ENCODE data around the gene MMRN2. TPM values are rescaled to one million over a fixed set of nuclear protein-coding genes. Genes with fewer than 3 reads are reported as not detected.

Gene MMRN2
- total and polyA plus RNA-seq, 4 donors: 1.7 to 12.1 (median 8.6) TPM

DNA sequence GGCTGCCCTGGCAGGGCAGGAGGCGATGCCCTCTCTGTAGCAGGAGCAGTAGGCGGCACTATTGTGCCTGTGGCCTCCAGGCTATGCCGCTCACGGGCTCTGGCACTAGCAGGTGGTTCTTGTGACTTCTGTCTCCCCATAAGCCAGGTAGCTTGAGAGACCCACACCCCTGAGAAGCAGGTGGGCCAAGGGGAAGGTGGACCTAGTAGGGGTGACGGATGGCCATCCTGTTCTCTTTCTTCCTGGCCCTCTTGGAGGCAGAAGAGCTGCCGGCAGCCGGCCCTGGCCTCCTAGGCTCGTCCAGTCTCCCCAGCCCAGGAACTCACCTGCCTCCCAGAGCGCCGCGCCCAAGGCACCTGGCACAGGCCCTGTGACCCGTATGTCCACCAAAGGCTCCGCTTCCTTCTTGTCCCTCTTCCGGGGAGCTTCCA is 15.4 kb downstream of the MMRN2 start (continued):
- TF ChIP-seq, protein P1, sequence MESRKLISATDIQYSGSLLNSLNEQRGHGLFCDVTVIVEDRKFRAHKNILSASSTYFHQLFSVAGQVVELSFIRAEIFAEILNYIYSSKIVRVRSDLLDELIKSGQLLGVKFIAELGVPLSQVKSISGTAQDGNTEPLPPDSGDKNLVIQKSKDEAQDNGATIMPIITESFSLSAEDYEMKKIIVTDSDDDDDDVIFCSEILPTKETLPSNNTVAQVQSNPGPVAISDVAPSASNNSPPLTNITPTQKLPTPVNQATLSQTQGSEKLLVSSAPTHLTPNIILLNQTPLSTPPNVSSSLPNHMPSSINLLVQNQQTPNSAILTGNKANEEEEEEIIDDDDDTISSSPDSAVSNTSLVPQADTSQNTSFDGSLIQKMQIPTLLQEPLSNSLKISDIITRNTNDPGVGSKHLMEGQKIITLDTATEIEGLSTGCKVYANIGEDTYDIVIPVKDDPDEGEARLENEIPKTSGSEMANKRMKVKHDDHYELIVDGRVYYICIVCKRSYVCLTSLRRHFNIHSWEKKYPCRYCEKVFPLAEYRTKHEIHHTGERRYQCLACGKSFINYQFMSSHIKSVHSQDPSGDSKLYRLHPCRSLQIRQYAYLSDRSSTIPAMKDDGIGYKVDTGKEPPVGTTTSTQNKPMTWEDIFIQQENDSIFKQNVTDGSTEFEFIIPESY (IDR thresholded peaks at IDR 0.05): no peak
- TF ChIP-seq HNF4A (conservative IDR thresholded peaks at IDR 0.05): no peak

DNA sequence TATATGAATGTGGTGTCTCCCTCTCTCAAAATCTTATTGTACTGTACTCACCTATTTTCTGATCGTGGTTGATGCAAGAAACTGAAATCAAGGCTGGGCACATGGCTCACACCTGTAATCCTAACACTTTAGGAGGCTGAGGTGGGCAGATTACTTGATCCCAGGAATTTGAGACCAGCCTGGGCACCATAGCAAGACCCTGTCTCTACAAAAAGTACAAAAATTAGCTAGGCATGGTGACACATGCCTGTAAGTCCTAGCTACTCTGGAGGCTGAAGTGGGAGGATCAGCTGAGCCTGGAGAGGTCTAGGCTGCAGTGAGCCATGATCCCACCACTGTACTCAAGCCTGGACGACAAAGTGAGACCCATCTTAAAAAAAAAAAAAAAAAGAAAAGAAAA is 16.0 kb downstream of the MMRN2 start:
- Histone ChIP-seq H3K4me3 (ENCODE audit: low read depth in 1 of 3, low read length in 3 of 3) (no peak overlapping the region), H3K4me1 (ENCODE audit: control insufficient read depth in 4 of 4, insufficient read depth in 4 of 4, low read length in 3 of 4) (peaks cover 12 to 44% (median 28%) of the 10 kb centered on the region in 4 donors), H3K9me3 (ENCODE audit: control insufficient read depth in 4 of 4, low read length in 3 of 4) (no peaks in the 10 kb centered on the region), H3K36me3 (ENCODE audit: control insufficient read depth in 4 of 4, insufficient read depth in 3 of 4, low read depth in 1 of 4, low read length in 3 of 4) (no peaks in the 10 kb centered on the region), H3K9ac (ENCODE audit: low read depth in 1 of 2, low read length in 2 of 2) (no peak overlapping the region), H3K27me3 (ENCODE audit: control insufficient read depth in 4 of 4, insufficient read depth in 4 of 4, low read length in 3 of 4) (no peaks in the 10 kb centered on the region), H3K27ac (ENCODE audit: low read depth in 1 of 2, low read length in 2 of 2) (no peak overlapping the region)
- no peak for DNase-seq (ENCODE audit: low spot score)
- no peak for TF ChIP-seq JUND (IDR thresholded peaks at IDR 0.05)
- TF ChIP-seq, protein P2, sequence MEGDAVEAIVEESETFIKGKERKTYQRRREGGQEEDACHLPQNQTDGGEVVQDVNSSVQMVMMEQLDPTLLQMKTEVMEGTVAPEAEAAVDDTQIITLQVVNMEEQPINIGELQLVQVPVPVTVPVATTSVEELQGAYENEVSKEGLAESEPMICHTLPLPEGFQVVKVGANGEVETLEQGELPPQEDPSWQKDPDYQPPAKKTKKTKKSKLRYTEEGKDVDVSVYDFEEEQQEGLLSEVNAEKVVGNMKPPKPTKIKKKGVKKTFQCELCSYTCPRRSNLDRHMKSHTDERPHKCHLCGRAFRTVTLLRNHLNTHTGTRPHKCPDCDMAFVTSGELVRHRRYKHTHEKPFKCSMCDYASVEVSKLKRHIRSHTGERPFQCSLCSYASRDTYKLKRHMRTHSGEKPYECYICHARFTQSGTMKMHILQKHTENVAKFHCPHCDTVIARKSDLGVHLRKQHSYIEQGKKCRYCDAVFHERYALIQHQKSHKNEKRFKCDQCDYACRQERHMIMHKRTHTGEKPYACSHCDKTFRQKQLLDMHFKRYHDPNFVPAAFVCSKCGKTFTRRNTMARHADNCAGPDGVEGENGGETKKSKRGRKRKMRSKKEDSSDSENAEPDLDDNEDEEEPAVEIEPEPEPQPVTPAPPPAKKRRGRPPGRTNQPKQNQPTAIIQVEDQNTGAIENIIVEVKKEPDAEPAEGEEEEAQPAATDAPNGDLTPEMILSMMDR (IDR thresholded peaks at IDR 0.05; ENCODE audit: low read depth, low read length, missing input control): no peak
- no peak for TF ChIP-seq EGR1 (IDR thresholded peaks at IDR 0.05; ENCODE audit: low read depth in 2 of 2)
- TF ChIP-seq, protein P3, sequence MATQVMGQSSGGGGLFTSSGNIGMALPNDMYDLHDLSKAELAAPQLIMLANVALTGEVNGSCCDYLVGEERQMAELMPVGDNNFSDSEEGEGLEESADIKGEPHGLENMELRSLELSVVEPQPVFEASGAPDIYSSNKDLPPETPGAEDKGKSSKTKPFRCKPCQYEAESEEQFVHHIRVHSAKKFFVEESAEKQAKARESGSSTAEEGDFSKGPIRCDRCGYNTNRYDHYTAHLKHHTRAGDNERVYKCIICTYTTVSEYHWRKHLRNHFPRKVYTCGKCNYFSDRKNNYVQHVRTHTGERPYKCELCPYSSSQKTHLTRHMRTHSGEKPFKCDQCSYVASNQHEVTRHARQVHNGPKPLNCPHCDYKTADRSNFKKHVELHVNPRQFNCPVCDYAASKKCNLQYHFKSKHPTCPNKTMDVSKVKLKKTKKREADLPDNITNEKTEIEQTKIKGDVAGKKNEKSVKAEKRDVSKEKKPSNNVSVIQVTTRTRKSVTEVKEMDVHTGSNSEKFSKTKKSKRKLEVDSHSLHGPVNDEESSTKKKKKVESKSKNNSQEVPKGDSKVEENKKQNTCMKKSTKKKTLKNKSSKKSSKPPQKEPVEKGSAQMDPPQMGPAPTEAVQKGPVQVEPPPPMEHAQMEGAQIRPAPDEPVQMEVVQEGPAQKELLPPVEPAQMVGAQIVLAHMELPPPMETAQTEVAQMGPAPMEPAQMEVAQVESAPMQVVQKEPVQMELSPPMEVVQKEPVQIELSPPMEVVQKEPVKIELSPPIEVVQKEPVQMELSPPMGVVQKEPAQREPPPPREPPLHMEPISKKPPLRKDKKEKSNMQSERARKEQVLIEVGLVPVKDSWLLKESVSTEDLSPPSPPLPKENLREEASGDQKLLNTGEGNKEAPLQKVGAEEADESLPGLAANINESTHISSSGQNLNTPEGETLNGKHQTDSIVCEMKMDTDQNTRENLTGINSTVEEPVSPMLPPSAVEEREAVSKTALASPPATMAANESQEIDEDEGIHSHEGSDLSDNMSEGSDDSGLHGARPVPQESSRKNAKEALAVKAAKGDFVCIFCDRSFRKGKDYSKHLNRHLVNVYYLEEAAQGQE (IDR thresholded peaks at IDR 0.05): no peak
- TF ChIP-seq RXRA (IDR thresholded peaks at IDR 0.05): no peak
- TF ChIP-seq, protein P1 (IDR thresholded peaks at IDR 0.05): no peak
- TF ChIP-seq FOXA1 (IDR thresholded peaks at IDR 0.05): no peak
- TF ChIP-seq, protein P4, sequence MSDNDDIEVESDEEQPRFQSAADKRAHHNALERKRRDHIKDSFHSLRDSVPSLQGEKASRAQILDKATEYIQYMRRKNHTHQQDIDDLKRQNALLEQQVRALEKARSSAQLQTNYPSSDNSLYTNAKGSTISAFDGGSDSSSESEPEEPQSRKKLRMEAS (IDR thresholded peaks at IDR 0.05): no peak
- no peak for TF ChIP-seq SP1 (IDR thresholded peaks at IDR 0.05)
- no peak for TF ChIP-seq NR2F2 (IDR thresholded peaks at IDR 0.05)
- no peak for TF ChIP-seq GABPA (IDR thresholded peaks at IDR 0.05 in 1 of 2, conservative IDR thresholded peaks at IDR 0.05 in 1 of 2)
- TF ChIP-seq YY1 (IDR thresholded peaks at IDR 0.05): no peak
- TF ChIP-seq RAD21 (IDR thresholded peaks at IDR 0.05): no peak
- TF ChIP-seq, protein P5, sequence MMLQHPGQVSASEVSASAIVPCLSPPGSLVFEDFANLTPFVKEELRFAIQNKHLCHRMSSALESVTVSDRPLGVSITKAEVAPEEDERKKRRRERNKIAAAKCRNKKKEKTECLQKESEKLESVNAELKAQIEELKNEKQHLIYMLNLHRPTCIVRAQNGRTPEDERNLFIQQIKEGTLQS (IDR thresholded peaks at IDR 0.05): no peak
- TF ChIP-seq HNF4G (IDR thresholded peaks at IDR 0.05): no peak
- 83% methylated on average over 2 of the region's 2 CpGs for WGBS

Data from liver (tissue), 9 donors.